ENCODE measurements around the gene DDX56.

The DDX56 gene

DNA sequence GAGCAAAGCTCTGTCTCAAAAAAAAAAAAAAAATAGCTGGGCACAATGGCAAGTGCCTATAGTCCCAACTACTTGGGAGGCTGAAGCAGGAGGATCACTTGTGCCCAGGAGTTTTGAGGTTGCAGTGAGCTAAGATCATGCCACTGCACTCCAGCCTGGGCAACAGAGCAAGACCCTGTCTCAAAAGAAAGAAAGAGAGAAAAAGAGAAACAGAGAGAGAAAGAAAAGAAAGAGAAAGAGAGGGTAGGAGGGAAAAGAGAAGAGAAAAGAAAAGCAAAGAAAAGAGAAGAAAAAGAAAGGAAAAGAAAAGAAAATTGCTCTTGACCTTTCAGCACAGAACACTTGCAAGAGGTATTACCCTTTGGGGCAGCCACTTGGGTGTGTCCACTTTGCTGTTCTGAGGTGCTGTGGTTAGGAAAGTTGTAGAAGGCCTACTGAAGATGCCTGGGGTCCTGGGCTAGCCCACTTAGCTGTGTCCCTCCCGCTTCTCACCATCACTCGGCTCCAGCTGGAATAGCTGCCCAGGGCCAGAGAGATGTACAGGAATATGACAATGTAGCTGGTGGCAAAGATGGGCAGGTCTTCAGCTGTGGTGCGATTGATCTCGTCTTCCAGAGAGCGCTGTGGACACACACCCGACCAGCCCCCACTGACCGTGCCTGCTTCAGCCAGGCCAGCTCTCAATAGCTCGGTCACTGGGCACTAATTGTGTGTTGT, 38.2 kb downstream of the DDX56 start:
- DNase-seq (ENCODE audit: low read depth in 2 of 2) = no peak

DNA sequence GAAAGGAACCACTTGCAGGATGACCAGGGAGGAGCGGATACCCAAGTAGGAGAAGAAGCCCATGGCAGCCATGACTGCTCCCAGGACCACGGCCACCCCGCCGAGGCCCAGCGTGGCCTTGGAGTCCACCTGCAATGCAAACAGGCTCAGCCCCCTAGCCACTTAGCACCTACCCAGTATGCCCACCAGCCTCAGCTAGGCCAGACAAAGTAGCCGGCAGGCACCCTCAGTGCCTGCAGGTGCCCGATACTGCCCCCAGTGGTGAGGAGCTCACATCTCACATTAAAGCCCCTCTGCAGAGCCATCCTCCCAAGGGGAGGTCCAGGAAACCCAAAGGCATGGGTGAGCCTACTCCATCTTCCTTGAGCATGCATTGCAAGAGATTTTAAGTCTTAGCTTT, 39.2 kb downstream of the DDX56 start:
- no peak for DNase-seq (ENCODE audit: low read depth in 2 of 2)

DNA sequence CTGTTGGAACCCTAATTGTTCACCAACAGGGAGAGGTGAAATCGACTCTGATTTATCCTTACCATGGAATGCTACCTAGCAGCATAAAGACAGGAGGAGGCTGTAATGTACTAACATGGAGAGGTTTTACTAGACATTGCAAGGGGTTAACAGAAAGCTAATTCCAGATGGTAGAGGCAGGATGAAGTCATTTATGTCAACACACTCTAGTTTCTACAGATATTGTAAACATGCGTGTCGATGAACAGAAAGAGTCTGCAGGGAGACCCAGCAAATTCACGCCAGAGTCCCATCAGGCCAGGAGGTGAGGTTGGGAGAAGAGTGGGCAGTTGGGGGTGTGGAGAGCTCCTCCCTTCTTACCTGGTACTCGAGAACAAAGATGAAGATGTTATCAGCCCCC, 39.6 kb downstream of the DDX56 start:
- no peak for DNase-seq (ENCODE audit: low read depth in 2 of 2)

DNA sequence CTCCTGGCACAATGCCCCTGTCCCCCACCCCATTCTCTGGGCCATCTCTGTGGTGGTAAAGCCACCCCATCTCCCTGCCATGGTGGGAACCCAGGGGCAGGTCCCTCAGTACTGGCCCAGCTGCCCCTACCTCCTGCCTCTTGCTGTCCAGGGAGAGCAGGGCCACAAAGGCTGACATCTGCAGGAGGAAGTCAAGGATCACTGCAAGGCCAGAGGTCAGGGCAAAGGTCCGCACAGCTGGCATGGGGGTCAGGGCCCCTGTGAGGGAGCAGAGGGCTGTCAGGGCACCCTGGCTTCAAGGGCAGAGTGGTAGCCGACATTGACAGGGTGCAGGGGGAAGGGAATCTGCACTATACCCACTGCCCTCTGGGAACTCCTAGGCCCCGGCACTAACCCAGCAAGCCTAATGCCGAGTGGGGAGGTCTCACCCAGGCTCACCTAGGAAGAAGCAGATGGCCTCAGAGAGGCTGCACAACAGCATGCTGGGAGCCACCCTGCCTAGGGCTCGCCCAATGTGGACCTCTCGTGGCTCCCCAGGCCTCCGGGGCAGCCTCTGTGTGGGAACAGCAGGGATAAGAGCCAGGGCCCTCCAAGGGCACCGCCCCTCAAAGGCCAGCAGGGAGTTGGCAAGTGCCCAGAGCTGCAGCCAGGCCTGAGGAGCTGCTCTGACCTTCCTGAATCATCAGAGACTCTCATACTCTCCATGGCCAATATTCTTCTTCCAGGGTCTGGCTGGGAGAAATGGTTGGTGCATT, 40.2 kb downstream of the DDX56 start:
- DNase-seq (ENCODE audit: low read depth in 2 of 2) = no peak

DNA sequence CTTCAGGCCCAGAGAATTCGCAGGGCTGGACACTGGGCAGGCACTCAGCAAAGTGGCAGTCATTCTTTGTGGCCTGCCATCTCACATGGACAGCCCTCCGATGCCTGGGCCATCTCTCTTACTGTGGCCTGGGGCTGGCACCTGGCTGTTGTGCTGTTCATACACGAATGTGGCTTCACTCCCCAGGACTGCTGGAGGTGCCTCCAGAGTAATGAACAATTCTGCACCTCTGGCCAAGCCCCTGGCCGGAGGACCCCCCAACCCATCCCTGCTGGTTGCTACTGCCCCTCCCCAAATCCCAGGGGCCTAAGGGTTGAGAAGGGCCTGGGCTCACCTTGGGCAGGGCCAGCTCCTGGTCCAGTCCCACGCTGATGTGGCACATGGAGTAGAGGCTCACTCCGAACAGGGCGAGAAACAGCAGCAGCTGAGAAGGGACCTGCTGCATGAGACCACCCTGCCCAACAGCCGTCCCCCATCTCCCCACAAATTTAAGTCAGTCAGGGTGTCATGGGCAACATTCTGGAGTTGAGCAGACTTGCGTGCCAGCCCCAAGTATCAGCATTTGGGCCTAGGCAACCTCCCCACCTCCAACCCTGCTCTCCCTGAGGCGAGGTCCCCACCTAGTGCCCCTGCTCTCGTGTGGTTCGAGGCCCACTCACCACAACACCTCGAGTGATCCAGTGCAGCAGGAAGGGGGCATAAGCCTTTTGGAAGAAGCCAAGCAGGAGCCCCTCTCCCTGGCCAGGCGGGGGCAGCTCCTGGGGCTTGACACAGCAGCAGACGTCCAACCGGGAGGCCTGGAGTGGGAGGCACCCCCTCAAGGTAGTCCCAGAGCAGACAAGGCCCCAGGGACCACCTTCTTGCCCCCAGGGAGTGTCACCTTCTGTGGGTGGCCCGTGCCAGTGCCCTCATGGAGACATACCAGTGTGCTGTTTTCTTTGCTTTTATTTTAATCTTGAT, 42.0 kb downstream of the DDX56 start:
- no peak for DNase-seq (ENCODE audit: low read depth in 2 of 2)

DNA sequence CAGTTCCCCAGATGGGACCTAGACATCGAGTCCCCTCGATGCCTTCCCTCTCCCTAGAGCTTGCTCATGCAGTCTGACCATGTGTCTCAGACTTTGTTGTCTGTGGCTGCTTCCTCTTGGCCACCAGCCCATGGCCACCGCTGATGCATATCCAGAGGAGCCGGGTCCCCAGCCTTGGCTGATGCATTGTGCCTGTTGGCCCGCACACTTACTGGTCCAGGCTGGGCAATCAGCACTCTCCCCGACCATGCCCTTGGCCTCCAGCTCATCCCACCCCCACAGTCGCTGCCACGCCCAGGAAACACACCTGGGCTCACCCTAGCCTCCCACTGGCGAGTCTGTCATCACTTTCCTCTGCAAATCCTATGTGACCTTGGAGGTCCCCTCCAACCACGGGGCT, 42.7 kb downstream of the DDX56 start:
- no peak for DNase-seq (ENCODE audit: low read depth in 2 of 2)

DNA sequence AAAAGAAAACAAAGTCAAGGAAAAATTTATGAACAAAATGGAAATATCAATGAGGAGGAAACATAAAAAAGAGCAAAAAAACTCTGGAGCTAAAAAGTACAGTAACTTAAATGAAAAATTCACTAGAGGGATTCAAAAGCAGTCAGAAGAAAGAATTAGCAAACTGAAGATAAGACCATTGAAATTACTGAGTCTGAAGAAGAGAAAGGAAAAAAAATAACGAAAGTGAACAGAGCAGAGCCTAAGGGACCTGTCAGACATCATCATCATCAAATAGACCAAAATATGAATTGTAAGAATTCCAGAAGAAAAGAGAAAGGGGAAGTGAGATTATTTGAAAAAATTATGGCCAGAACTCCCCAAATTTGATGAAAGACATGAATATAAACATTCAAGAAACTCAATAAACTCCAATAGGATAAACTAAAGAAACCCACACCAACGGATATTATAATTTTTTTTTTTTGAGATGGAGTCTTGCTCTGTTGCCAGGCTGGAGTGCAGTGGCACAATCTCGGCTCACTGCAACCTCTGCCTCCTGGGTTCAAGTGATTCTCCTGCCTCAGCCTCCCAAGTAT, 48.8 kb downstream of the DDX56 start:
- DNase-seq (ENCODE audit: low read depth in 2 of 2) = no peak

DNA sequence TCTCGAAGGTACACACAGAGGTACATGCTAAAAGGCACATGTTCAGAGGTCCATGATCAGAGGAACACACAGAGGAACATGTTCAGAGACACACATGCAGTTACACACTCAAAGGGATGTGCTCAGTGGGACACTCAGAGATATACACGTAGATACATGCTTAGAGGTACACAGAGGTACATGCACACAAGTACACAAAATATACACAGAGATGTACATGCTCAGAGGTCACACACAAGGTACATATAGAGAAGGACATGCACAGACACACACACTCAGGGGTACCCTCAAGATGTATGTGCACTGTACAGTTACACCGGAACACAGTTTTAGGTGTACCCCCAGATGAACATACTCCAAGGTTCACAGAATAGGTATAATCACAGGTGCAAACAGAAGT, 51.4 kb downstream of the DDX56 start:
- no peak for DNase-seq (ENCODE audit: low read depth in 2 of 2)

DNA sequence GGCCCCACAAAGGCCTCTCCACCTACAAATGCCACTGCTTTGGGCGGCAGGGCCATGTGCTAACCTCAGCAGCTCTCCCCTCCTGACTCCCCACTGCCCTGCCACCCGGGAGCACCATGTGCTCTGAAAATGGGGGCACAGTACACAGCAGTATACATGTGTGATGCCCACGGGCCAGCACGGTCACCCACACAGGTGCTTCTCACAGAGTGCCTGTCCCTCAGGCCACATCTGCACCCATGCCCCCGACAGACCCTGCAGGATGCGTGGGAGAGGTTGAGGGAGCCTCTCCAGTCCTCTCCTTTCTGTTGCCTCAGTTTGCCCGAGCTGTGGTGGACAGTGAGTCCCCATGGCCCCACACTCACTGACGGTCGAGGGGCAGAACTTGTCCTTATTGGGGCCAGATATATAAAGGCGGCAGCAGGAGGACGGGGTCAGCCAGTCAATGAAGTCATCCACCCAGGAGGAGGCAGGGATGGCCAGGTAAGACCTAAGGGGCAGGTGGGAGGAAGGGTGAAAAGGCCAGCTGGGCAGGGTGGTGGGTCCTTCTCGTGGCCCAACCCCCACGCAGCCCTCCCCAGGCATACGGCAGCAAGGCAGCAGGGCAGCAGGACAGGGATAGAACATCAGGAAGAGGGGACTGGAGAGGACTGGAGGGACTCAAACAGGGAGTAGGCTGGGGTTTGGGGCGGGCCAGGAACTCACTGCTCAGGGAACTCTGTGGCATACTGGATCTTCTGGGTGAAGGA, 52.2 kb downstream of the DDX56 start:
- no peak for DNase-seq (ENCODE audit: low read depth in 2 of 2)

DNA sequence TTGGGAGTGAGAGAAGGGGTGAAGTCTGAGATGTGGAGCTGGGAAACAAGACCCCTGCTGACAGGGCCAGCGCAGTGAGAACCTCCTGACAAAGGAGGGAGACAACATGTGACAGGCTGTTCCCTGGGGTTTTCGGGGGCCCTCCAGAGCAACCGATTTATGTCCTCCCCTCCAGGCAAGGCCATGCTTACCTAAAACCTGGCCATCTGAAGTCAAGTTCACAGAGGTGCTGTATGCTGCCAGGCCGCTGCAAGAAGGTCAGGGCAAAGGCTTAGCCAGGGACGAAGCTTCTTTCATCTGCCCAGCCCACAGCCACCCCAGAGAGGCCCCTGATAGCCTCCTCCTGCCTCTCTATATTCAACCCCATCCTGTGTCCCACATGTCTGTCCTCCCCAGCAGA, 53.1 kb downstream of the DDX56 start:
- no peak for DNase-seq (ENCODE audit: low read depth in 2 of 2)

DNA sequence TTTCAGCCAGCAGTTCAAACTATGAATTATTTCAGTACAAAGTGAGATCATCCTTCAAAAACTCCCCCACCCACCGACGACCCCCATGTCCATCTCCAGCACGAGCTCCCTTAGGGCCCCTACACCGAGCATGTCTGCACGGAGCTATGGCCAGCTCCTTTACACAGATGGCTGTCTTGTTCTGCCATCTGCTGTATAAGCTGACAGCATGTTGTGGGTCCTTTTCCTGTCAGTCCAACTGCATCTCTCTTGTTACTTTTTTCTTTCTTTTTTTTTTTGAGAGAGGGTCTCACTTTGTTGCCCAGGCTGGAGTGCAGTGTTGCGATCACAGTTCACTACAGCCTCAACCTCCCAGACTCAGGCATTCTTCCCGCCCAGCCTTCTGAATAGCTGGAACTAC, 54.2 kb downstream of the DDX56 start:
- no peak for DNase-seq (ENCODE audit: low read depth in 2 of 2)

DNA sequence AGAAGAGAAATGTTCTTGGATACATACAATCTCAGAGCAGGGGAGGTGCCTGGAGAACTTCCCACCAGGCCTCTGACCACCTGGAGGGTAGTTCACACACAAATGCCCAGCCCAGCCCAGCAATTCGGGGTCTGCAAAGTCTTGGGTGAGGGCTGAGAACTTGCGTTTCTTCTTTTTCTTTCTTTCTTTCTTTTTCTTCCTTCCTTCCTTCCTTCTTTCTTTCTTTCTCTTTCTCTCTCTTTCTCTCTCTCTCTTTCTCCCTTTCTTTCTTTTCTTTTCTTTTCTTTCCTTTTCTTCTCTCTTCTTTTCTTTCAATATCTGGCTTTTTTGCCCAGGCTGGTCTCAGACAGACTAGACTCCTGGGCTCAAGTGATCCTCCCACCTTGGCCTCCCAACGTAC, 54.9 kb downstream of the DDX56 start:
- DNase-seq (ENCODE audit: low read depth in 2 of 2) = no peak

DNA sequence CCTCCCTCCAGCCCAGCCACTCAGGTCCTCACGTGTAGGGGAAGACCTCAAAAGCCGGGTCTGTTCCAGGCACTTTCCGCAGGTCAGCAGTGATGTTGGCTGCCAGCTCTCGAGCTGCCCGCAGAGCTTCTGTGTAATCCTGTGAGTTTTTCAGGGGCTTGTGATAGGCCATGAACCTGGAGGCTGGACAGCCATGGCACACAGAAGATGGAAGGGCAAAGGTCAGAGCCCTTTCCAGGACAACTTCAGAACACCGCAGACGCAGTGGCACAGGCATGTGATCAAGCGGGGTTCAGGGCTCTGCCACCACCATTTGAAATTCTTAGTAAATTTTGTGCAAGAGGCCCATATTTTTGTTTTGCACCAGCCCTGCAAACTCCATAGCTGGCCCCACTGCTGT, 56.5 kb downstream of the DDX56 start:
- DNase-seq (ENCODE audit: low read depth in 2 of 2) = no peak

Measured in fibroblast of skin of left biceps (primary cell).